ENCODE results near the gene SH2B3.

- no peak for TF ChIP-seq CTCF (IDR thresholded peaks at IDR 0.05)
- TF ChIP-seq POLR2AphosphoS5 (IDR thresholded peaks at IDR 0.05) = no peak
- no peak for TF ChIP-seq EP300 (IDR thresholded peaks at IDR 0.05)
These were observed 35.6 kb downstream of the SH2B3 start for GRCh38 chr12:111441107-111441928.

All from esophagus muscularis mucosa (tissue), 4 donors.